Measurements from ENCODE around the gene MRLN.
"Not testable (repeated sequence)": the region's sequence is repeated elsewhere in the genome, so short reads cannot be mapped to it uniquely, and the experiment has no call there.

Gene MRLN

GRCh38 chr10:59753267-59753666 lies at the start of gene MRLN:
Gene MRLN, minus strand, starts transcription at chr10:59753455.
- no peak for DNase-seq (ENCODE audit: low spot score)

GRCh38 chr10:59801171-59801570 lies 47.9 kb upstream of the MRLN start:
- DNase-seq (ENCODE audit: low spot score): no peak

DNA sequence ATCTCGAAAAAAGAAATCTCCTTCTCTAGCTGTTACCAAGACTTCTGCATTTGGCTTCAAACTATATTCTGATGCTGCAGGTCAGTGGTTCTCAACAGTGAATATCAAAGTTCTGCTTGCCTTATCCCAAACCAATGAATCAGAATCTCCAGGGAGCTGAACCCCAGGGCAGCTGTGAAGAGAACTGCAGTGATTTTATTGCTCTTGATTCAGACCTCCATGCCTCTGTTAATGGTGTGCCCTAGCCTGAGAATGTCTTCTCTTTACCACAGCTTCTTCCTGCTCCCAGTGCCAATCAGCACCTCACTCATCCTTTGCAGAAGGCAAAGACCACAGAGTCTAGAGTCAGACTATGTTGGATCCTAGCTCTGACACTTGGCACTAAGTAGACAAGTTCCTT lies 46.2 kb upstream of the MRLN start:
- DNase-seq (ENCODE audit: low spot score): no peak

DNA sequence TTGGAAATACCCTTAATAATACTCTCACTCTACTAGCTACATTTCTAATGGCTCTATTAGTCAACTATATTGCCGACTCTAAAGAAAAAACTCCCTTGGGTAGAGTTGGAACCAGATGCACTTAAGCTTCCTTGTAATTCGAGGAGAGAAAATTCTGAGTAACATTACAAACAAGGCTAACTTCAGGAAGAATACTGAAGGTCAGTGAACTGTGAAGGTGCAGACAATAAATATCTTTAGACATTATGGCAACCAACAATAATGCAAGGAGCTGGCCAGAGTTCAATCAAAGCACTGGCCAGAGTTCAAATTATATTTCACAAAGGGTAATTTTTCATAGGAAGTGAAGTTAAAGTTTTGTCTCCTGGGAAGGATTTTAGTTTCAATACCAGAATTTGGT lies 40.7 kb upstream of the MRLN start:
- no peak for DNase-seq (ENCODE audit: low spot score)

DNA sequence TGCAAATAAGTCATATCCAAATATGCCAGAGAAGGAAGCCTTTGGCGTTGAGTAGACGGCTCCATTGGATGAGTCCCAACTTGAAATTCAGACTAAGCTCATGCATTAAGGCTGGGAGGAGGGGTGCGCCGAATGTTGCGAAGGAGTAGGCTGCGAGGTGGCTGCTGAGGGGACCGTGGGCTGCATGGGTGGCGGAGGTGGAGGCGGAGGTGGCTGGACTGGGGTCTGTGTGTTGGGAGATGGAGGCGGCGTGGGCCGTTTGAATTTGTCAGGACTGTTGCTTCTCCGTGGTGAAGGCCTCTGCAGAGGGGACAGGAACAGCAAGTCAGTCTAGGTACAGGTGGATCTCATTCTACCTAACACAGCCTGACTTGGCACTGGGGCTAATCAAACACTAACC lies 39.6 kb upstream of the MRLN start:
- no peak for DNase-seq (ENCODE audit: low spot score)

- no peak for DNase-seq (ENCODE audit: low spot score)
These were observed 38.3 kb upstream of the MRLN start for GRCh38 chr10:59791601-59792000.

DNA sequence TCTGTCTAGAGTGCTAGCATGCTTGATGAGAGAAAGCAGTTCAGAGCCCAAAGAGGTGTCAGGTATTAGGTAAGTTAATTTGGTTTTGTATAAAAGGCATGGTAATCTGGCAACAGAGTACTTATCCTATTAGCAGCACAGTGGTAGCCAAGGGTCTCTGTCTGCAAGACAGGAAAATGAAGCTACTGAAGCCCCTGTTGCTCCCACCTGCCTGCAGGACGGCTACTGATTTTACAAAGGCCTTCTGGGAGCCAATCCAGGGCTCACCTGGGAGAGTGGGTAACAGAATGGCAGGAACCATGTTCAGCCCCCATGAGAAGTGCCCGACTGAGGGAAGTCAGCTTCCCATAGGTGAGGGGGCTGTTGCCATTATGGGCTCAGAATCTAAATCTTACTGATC lies 36.8 kb upstream of the MRLN start:
- not testable (repeated sequence) for DNase-seq (ENCODE audit: low spot score)

DNA sequence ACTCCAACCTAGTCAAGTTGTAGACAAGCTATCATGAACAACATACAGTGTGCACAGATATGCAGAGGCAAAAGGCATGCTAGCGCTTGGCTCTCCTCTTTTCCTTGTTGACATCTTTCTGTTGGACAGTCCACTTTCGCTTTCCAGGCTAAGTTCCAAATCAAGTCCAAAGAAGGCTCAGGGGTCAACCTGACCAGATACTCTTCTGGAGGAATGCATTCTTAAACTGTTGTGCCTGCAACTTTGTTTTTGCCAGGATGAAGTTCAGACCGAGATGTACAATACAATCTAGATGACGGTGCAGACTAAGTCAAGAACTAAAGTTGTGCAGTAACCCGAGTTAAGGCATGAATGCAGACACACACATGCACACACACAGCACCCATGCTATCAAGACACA lies 35.7 kb upstream of the MRLN start:
- not testable (repeated sequence) for DNase-seq (ENCODE audit: low spot score)

DNA sequence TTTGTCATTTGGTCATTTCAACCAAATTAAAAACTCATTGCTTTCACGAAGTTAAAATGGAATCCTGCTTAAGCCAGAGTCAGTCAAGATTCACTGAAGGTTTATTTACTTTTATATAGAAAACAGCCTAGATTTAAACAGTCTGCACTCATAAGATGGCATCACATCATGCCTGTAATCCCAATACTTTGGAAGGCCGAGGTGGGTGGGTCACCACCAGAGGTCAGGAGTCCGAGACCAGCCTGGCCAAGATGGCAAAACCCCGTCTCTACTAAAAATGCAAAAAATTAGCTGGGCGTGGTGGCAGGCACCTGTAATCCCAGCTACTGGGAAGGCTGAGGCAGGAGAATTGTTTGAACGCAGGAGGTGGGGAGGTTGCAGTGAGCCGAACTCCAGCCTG lies 33.8 kb upstream of the MRLN start:
- not testable (repeated sequence) for DNase-seq (ENCODE audit: low spot score)

GRCh38 chr10:59785476-59785875 lies 32.2 kb upstream of the MRLN start:
- DNase-seq (ENCODE audit: low spot score): not testable (repeated sequence)

- no peak for DNase-seq (ENCODE audit: low spot score)
These were observed 28.3 kb upstream of the MRLN start for GRCh38 chr10:59781511-59781910.

GRCh38 chr10:59779756-59780533 lies 26.7 kb upstream of the MRLN start:
- no peak for DNase-seq (ENCODE audit: low spot score)

DNA sequence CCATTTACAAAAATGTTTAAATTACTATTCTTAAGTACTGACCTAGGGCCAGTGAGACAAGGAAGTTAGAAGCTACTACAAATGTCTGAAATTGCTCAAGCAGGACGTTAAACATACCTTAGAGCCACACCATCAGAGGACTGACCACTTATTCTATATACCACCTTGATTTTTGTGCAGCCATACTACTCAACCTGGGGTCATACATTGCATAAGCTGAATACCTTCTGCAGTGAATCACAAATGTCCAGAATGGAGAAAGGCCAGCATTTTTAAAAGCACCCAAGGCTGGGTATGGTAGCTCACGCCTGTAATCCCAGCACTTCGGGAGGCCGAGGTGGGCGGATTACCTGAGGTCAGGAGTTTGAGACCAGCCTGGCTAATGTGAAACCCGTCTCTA lies 21.2 kb upstream of the MRLN start:
- DNase-seq (ENCODE audit: low spot score): no peak

DNA sequence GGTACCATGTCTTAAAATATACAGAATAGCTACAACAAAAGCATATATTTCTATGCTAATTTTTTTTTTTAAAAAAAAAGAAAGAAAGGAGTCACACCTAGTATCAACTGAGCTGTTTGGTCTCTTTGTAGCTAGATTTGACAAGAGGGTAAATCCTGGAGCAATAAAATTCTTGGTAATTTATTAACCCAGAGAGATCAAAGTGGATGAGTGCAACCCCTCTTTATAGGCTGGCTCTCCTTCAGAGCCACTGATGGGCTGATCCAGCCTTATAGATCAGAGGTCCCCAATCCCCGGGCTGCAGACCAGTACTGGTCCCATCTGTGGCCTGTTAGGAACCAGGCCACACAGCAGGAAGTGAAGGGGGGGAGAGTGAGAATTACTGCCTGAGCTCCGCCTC lies 19.8 kb upstream of the MRLN start:
- no peak for DNase-seq (ENCODE audit: low spot score)

- DNase-seq (ENCODE audit: low spot score): no peak
These were observed 18.0 kb upstream of the MRLN start for GRCh38 chr10:59771162-59771807.

DNA sequence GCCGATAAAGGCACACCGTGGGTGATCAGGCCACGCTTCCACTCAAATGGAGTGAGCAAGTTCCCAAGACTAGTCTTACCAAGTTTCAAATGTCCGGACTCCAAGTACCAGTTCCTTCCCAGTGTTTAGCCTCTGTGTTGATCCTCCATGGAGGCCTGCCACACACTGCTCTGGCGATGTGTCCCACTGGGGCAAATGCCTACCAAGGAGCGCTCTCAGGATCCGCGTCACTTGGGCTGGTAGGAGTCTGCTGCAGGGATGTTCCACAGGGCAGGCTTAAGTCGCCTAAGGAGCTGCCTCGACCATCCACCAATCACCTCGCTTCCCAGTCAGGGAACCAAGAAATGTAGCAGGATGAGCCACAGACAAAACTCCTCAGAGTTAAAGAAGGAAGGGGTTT lies 17.4 kb upstream of the MRLN start:
- no peak for DNase-seq (ENCODE audit: low spot score)

GRCh38 chr10:59762505-59762904 lies 9.2 kb upstream of the MRLN start:
- no peak for DNase-seq (ENCODE audit: low spot score)

- DNase-seq (ENCODE audit: low spot score): no peak
These were observed 4.7 kb upstream of the MRLN start for GRCh38 chr10:59757966-59758365.

DNA sequence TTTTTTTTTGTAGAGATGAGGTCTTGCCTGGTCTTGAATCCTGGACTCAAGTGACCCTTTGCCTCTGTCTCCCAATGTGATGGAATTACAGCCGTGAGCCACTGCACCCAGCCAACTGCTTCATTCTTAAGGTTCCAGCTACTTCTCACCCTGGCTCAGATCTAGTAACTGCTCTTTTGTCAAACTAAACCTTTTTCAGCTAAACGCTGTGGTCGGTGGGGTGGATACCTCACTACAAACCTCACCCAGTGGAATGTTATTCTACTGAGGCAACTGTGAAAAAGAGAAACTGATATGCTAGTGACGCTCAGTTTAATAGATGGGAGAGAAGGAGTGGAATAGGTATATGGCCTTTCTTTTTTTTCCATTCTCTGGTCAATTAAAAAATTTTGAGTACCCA lies 1.7 kb upstream of the MRLN start:
- no peak for DNase-seq (ENCODE audit: low spot score)

GRCh38 chr10:59752278-59752940 lies 846 bp downstream of the MRLN start:
- no peak for DNase-seq (ENCODE audit: low spot score)

GRCh38 chr10:59750155-59750945 lies 2.9 kb downstream of the MRLN start:
- no peak for DNase-seq (ENCODE audit: low spot score)

DNA sequence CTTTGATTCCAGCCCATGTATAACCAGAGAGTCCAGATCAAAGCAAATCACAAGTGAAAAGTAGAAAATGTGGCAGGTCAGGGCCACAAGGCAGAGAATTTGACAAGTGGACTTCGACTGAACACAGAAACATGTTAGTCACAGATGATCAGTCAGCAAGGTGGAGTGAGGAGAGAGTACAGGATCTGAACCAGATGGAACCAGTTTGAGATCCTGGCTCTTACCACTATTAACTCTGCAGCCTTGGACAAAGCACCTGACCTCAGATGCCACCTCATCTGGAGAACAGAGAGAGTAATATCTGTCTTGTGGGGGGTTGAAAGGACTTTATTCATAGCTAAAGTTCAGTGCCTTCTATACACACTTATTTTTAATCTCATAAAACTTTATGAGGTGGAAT lies 4.4 kb downstream of the MRLN start:
- DNase-seq (ENCODE audit: low spot score): no peak
